ENCODE measurements around the gene CDK5RAP2. TPM values are rescaled to one million over a fixed set of nuclear protein-coding genes. Genes with fewer than 3 reads are reported as not detected.
A peak's percentile ranks its signal among the peaks of the same experiment; 100 is the strongest.
"Not testable (repeated sequence)": the region's sequence is repeated elsewhere in the genome, so short reads cannot be mapped to it uniquely, and the experiment has no call there.

Gene CDK5RAP2
- total RNA-seq, 4 donors from 2014 or later = 41.6 to 77.2 (median 43.2) TPM

- no peak for ATAC-seq
- Histone ChIP-seq H3K27ac (no peak overlapping the region), H3K36me3 (peaks cover 0 to 29% of the 10 kb centered on the region in 2 donors), H3K9me3 (no peaks in the 10 kb centered on the region), H3K27me3 (no peaks in the 10 kb centered on the region), H3K4me1 (no peaks in the 10 kb centered on the region), H3K4me3 (no peak overlapping the region)
- no peak for TF ChIP-seq EP300 (IDR thresholded peaks at IDR 0.05)
- TF ChIP-seq, protein P1, sequence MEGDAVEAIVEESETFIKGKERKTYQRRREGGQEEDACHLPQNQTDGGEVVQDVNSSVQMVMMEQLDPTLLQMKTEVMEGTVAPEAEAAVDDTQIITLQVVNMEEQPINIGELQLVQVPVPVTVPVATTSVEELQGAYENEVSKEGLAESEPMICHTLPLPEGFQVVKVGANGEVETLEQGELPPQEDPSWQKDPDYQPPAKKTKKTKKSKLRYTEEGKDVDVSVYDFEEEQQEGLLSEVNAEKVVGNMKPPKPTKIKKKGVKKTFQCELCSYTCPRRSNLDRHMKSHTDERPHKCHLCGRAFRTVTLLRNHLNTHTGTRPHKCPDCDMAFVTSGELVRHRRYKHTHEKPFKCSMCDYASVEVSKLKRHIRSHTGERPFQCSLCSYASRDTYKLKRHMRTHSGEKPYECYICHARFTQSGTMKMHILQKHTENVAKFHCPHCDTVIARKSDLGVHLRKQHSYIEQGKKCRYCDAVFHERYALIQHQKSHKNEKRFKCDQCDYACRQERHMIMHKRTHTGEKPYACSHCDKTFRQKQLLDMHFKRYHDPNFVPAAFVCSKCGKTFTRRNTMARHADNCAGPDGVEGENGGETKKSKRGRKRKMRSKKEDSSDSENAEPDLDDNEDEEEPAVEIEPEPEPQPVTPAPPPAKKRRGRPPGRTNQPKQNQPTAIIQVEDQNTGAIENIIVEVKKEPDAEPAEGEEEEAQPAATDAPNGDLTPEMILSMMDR (IDR thresholded peaks at IDR 0.05) = no peak
- TF ChIP-seq POLR2AphosphoS5 (IDR thresholded peaks at IDR 0.05) = no peak
- TF ChIP-seq POLR2A (IDR thresholded peaks at IDR 0.05) = no peak
- WGBS, 2 donors (ENCODE audit: low coverage in 1 of 2) = 74 to 86% methylated on average over 3 of the region's 3 CpGs
These were observed 23.2 kb downstream of the CDK5RAP2 start for GRCh38 chr9:120556775-120557174.

DNA sequence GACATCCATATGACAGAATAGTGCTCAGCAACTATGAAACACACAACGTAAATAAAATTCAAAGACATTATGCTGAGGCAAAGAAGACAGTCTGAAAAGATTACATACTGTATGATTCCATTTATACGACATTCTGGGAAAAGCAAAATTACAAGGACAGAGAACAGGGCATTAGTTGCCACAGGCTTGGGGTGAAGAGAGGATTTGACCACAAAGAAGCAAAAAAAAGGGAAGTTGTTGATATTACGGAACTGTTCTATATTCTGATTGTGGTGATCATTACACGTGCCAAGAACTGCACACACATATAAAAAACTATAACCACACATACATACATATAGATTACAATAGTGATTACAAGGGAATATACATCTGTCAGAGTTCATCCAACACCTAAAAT, 24.1 kb downstream of the CDK5RAP2 start:
- 77 to 80% methylated on average over 2 to 4 of the region's 4 CpGs for WGBS, 2 donors (ENCODE audit: low coverage in 1 of 2)
- TF ChIP-seq, protein P1 (IDR thresholded peaks at IDR 0.05) = no peak
- TF ChIP-seq EP300 (IDR thresholded peaks at IDR 0.05) = no peak
- TF ChIP-seq POLR2A (IDR thresholded peaks at IDR 0.05) = no peak
- no peak for TF ChIP-seq POLR2AphosphoS5 (IDR thresholded peaks at IDR 0.05)

GRCh38 chr9:120552210-120552704, 27.7 kb downstream of the CDK5RAP2 start:
- H3K36me3 ChIP-seq = peaks cover 7 to 59% of the 10 kb centered on the region in 2 donors
- H3K27ac ChIP-seq, H3K27me3 ChIP-seq, H3K9me3 ChIP-seq, H3K4me3 ChIP-seq, ATAC-seq, H3K4me1 ChIP-seq: not testable (repeated sequence)
- 92 to 96% methylated on average over 4 to 5 of the region's 7 CpGs for WGBS, 2 donors (ENCODE audit: low coverage in 1 of 2)

More for the DNA sequence above, 24.1 kb downstream of the CDK5RAP2 start:
- no peak overlapping the region for H3K4me3 ChIP-seq
- no peaks in the 10 kb centered on the region for H3K27me3 ChIP-seq
- ATAC-seq = no peak
- no peaks in the 10 kb centered on the region for H3K4me1 ChIP-seq
- no peaks in the 10 kb centered on the region for H3K9me3 ChIP-seq
- H3K27ac ChIP-seq = no peak overlapping the region
- peaks cover 0 to 28% of the 10 kb centered on the region in 2 donors for H3K36me3 ChIP-seq

DNA sequence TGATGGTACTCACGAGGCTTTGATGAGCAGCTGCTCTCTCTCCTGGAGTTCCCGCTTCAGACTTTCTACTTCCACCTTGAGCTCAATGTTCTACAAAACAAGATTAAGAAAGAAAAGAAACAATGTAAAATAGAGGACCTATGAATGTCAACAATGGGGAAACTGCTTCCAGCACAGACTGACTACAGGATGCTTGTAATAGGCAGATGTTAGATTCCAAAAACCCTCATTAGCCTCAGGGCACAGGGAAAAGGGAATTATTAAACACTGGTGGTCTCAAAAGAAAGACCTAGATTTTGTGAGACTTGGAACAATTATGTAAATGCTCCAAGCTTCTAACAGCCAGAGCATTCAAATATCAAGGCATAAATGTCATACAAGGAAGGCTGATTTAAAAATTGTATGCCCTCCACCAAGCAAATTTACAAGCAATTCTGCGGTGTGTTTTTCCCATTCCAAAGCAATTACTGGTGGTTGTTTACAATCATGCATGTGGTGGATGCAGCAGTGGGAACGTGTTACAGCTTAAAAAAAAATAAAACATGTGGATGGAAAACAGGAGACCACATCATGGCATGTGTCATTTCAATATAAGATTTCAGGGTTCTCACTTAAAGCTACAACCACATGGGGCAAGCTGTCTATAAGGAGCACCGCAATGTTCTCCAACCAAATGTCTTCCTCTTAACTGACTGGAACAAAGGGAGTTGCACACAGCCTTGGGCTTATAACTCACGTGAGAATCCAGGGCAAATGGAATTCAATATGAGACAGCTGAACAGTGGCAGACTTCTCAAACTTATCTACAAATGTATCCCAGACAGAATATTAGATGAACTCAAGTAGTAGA, 34.0 kb downstream of the CDK5RAP2 start:
- no peak overlapping the region for H3K4me3 ChIP-seq
- WGBS, 2 donors (ENCODE audit: low coverage in 1 of 2) = 76 to 82% methylated on average over 6 of the region's 6 CpGs
- no peak overlapping the region for H3K27ac ChIP-seq
- no peaks in the 10 kb centered on the region for H3K4me1 ChIP-seq
- no peaks in the 10 kb centered on the region for H3K9me3 ChIP-seq
- peaks cover 7 to 99% of the 10 kb centered on the region in 2 donors for H3K36me3 ChIP-seq
- TF ChIP-seq POLR2A (IDR thresholded peaks at IDR 0.05) (no peak), EP300 (IDR thresholded peaks at IDR 0.05) (no peak), POLR2AphosphoS5 (IDR thresholded peaks at IDR 0.05) (no peak)
- TF ChIP-seq, protein P1 (IDR thresholded peaks at IDR 0.05) = no peak
- ATAC-seq = no peak
- no peaks in the 10 kb centered on the region for H3K27me3 ChIP-seq

- TF ChIP-seq EP300 (IDR thresholded peaks at IDR 0.05) (no peak), POLR2A (IDR thresholded peaks at IDR 0.05) (no peak), POLR2AphosphoS5 (IDR thresholded peaks at IDR 0.05) (no peak)
- TF ChIP-seq, protein P1 (IDR thresholded peaks at IDR 0.05) = no peak
- Histone ChIP-seq H3K4me3 (no peak overlapping the region), H3K36me3 (peaks cover 0 to 99% of the 10 kb centered on the region in 2 donors), H3K27me3 (no peaks in the 10 kb centered on the region), H3K4me1 (no peaks in the 10 kb centered on the region), H3K9me3 (no peaks in the 10 kb centered on the region), H3K27ac (no peak overlapping the region)
- peak; percentile 50 for ATAC-seq
- WGBS, 2 donors (ENCODE audit: low coverage in 1 of 2) = no CpG with 5 or more reads among the region's 1 CpG
These were observed 35.5 kb downstream of the CDK5RAP2 start for GRCh38 chr9:120544441-120544840.
